Activated naive CD4-positive, alpha-beta T cell treated with anti-CD3 and anti-CD28 coated beads, Interleukin-2, amount 50 U/mL, for 72 hours (primary cell): ENCODE measurements around the gene MPHOSPH10. TPM values are rescaled to one million over a fixed set of nuclear protein-coding genes. Genes with fewer than 3 reads are reported as not detected.

ENCODE experiments used
- ATAC-seq, 2 donors: fragments of 150-1000 bp; cut with Tn5 transposase; 2 replicates each; pipeline ENCODE4 v1.10.0; 2021; ENCODE audit warnings: mild to moderate bottlenecking in 2 of 2, moderate library complexity in 2 of 2
- DNase-seq, 2 donors: peaks; one replicate each; pipeline ENCODE4 v3.0.0; 2021 to 2022; ENCODE audit warnings: low spot score in 2 of 2
- H3K27ac Mint-ChIP-seq, 2 donors: one replicate each; pipeline ENCODE4 v1.8.0; 2022; ENCODE audit warnings: mild to moderate bottlenecking in 2 of 2, mixed read lengths in 2 of 2
- H3K36me3 Mint-ChIP-seq, 2 donors: one replicate each; pipeline ENCODE4 v1.8.0; 2022; ENCODE audit warnings: mixed read lengths in 2 of 2
- H3K9me3 Mint-ChIP-seq, 2 donors: one replicate each; pipeline ENCODE4 v1.8.0; 2022; ENCODE audit warnings: mixed read lengths in 2 of 2
- total RNA-seq, 2 donors: library from RNA; stranded (reverse); gene quantifications; one replicate each; pipeline ENCODE4 v1.2.3, GENCODE V29; 2022

The MPHOSPH10 gene
- total RNA-seq, 2 donors from 2014 or later: 37.1 to 42.7 TPM

GRCh38 chr2:71190656-71191569 is 60.5 kb downstream of the MPHOSPH10 start:
- ATAC-seq: no peak
- peaks cover 2% of the 10 kb centered on the region in 2 donors for H3K36me3 Mint-ChIP-seq
- H3K27ac Mint-ChIP-seq: no peak overlapping the region
- no peak for DNase-seq
- H3K9me3 Mint-ChIP-seq: peaks cover 0 to 7% of the 10 kb centered on the region in 2 donors

DNA sequence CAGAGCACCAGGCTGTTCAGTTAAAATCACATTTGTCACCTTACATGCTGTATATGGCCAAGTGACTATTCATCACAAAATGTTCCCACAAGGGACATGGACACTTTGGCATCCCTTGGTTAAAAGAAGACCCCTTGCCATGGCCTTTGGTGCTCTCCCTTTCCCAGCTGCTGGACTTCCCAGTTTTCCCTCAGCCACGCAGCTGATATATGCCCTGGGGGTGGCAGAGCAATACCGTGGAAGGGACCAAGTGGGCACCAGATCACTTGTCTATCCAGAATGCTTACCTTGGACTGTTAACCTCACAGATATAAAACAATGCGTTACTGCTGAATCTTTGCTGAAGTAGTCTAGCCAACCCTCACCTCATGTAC is 61.1 kb downstream of the MPHOSPH10 start:
- H3K27ac Mint-ChIP-seq: no peak overlapping the region
- DNase-seq (no peak), ATAC-seq (no peak)
- H3K36me3 Mint-ChIP-seq: peaks cover 6 to 7% of the 10 kb centered on the region in 2 donors
- peaks cover 0 to 11% of the 10 kb centered on the region in 2 donors for H3K9me3 Mint-ChIP-seq

Other genes starting within 250 kb of the MPHOSPH10 start
- gene VAX2, start 230.1 kb upstream of the MPHOSPH10 start, total RNA-seq: under 1 TPM in 1 of 2 donors, not detected in 1; 0.21 TPM
- under 1 TPM in 1 of 2 donors, not detected in 1; 0.11 TPM for gene ATP6V1B1, start 194.7 kb upstream of the MPHOSPH10 start, total RNA-seq
- gene ANKRD53, start 152.0 kb upstream of the MPHOSPH10 start, total RNA-seq: under 1 TPM in 1 of 2 donors, not detected in 1; 0.60 TPM
- gene TEX261, start 135.8 kb upstream of the MPHOSPH10 start, total RNA-seq: 10 to 100 TPM; 12.1 to 53.6 TPM
- gene NAGK, start 62.0 kb upstream of the MPHOSPH10 start, total RNA-seq: 10 to 100 TPM; 48.4 to 77.4 TPM
- 10 to 100 TPM; 16.7 to 18.0 TPM for gene MCEE, start 405 bp upstream of the MPHOSPH10 start, total RNA-seq
- gene PAIP2B, start 96.5 kb downstream of the MPHOSPH10 start, total RNA-seq: 1 to 10 TPM; 2.5 to 3.7 TPM
- gene ZNF638, start 201.1 kb downstream of the MPHOSPH10 start, total RNA-seq: 100 to 1,000 TPM; 111 to 126 TPM